HG03060 (cell line): ENCODE measurements around the gene SMIM29.

ENCODE experiments used
- ATAC-seq: cut with Tn5 transposase; IDR thresholded peaks from one replicate; pipeline ENCODE4 v1.9.1; 2021; ENCODE audit warnings: low read depth, moderate number of reproducible peaks; ENCODE audit not compliant: unreplicated experiment

Gene SMIM29

GRCh38 chr6:34200340-34200971, 48.4 kb downstream of the SMIM29 start:
- no peak for ATAC-seq

GRCh38 chr6:34196833-34197195, 52.0 kb downstream of the SMIM29 start:
- ATAC-seq = no peak
